HepG2 (cell line): Measurements from ENCODE around the gene CHEK1. TPM values are rescaled to one million over a fixed set of nuclear protein-coding genes. Genes with fewer than 3 reads are reported as not detected.

Experiments used
- ATAC-seq: fragments of 200-7000 bp; cut with Tn5 transposase; 3 replicates; pipeline ENCODE4 v1.9.1; 2020; ENCODE audit warnings: mild to moderate bottlenecking, moderate library complexity
- BruUV-seq: library from RNA; stranded (reverse); fragments of 400-500 nt; replicated peaks from 2 replicates; lab custom pipeline; 2021; lab: Mats Ljungman, UMichigan
- CTCF ChIA-PET: fragments of 300-600 bp; formaldehyde crosslinking; extraction: SDS; loops from one replicate; lab custom pipeline; 2021; ENCODE audit warnings: low total read pairs, inconsistent platforms, low intra/inter-chr PET ratio; lab: Yijun Ruan, JAX
- POLR2A ChIA-PET: fragments of 350-600 bp; sonication (Branson Sonifier 250); formaldehyde crosslinking; loops from one replicate; lab custom pipeline; 2020; ENCODE audit warnings: antibody characterized with exemption, inconsistent platforms; lab: Yijun Ruan, JAX
- DNase-seq: peaks from one replicate; pipeline ENCODE4 v3.0.0-alpha.2; 2015; ENCODE audit warnings: low spot score
- FAIRE-seq: peaks from 3 replicates; lab custom pipeline; 2011; peaks lifted over from hg19 to GRCh38; lab: Jason Lieb, UNC
- H2AFZ ChIP-seq: one replicate; pipeline ENCODE4 v1.6.1; 2011; ENCODE audit warnings: low read length, inconsistent platforms
- H3K27ac ChIP-seq: fragments of 300-600 bp; 3 replicates; pipeline ENCODE4 v1.8.0; 2011; ENCODE audit warnings: mixed run types, mild to moderate bottlenecking, mixed read lengths, low read length, inconsistent platforms; ENCODE audit not compliant: insufficient read depth; ENCODE audit errors: extremely low read length
- H3K27me3 ChIP-seq, 2 experiments: fragments of 200-600 bp in 1 of 2; 2 replicates in 1 of 2; 3 replicates in 1 of 2; pipeline versions ENCODE4 v1.6.0 to v1.8.0; 2011; ENCODE audit warnings: low read length in 2 of 2, mild to moderate bottlenecking in 2 of 2, moderate library complexity in 2 of 2, inconsistent platforms in 1 of 2; ENCODE audit not compliant: insufficient read depth in 2 of 2, control insufficient read depth in 1 of 2
- H3K36me3 ChIP-seq, 2 experiments: fragments of 200-600 bp in 1 of 2; replicated peaks in 1 of 2; 2 replicates in 1 of 2; 3 replicates in 1 of 2; pipeline versions ENCODE4 v1.5.1 to v1.8.0; 2011; ENCODE audit warnings: low read length in 2 of 2, inconsistent platforms in 1 of 2; ENCODE audit not compliant: insufficient read depth in 2 of 2, control insufficient read depth in 1 of 2
- H3K4me1 ChIP-seq: 2 replicates; pipeline ENCODE4 v1.5.1; 2012; ENCODE audit warnings: low read length, inconsistent platforms; ENCODE audit not compliant: insufficient read depth
- H3K4me2 ChIP-seq: 2 replicates; pipeline ENCODE4 v1.6.0; 2011; ENCODE audit warnings: low read depth, low read length, inconsistent platforms
- H3K4me3 ChIP-seq, 3 experiments: fragments of 200-600 bp in 1 of 3; sonication (generic), shearing (Covaris generic) in 1 of 3; replicated peaks in 1 of 3; 2 replicates each; pipeline ENCODE4 v1.5.1; 2011 to 2016; ENCODE audit warnings: low read length in 3 of 3, inconsistent platforms in 2 of 3, low read depth in 2 of 3, mild to moderate bottlenecking in 2 of 3, control low read depth in 1 of 3, mixed read lengths in 1 of 3; ENCODE audit not compliant: insufficient read depth in 1 of 3
- H3K79me2 ChIP-seq: one replicate; pipeline ENCODE4 v1.6.1; 2011; ENCODE audit warnings: low read length, inconsistent platforms; ENCODE audit not compliant: insufficient read depth
- H3K9ac ChIP-seq: 2 replicates; pipeline ENCODE4 v1.6.0; 2011; ENCODE audit warnings: mild to moderate bottlenecking, low read depth, low read length, inconsistent platforms; ENCODE audit not compliant: insufficient read depth
- H3K9me3 ChIP-seq: 2 replicates; pipeline ENCODE4 v1.5.1; 2012; ENCODE audit warnings: mild to moderate bottlenecking, low read length
- H4K20me1 ChIP-seq: 2 replicates; pipeline ENCODE4 v1.6.0; 2011; ENCODE audit warnings: inconsistent platforms, mild to moderate bottlenecking, low read length, moderate library complexity; ENCODE audit not compliant: insufficient read depth
- ATF7 ChIP-seq, 2 experiments: fragments of 450-650 bp in 1 of 2; sonication (generic) in 1 of 2; formaldehyde crosslinking in 1 of 2; IDR thresholded peaks; 2 replicates each; pipeline versions ENCODE4 v1.4.0 to v1.6.1; 2016 to 2020; ENCODE audit warnings: antibody characterized with exemption in 1 of 2, mild to moderate bottlenecking in 1 of 2, missing genetic modification reagents in 1 of 2
- CBX5 ChIP-seq: sonication (generic); formaldehyde crosslinking; IDR thresholded peaks from 2 replicates; pipeline ENCODE4 v1.4.0; 2020; ENCODE audit warnings: missing genetic modification reagents, borderline replicate concordance
- HINFP ChIP-seq: sonication (generic); formaldehyde crosslinking; IDR thresholded peaks from 2 replicates; pipeline ENCODE4 v1.4.0; 2020; ENCODE audit warnings: low read depth, mild to moderate bottlenecking, missing genetic modification reagents
- LRRFIP1 ChIP-seq: sonication (generic); formaldehyde crosslinking; conservative IDR thresholded peaks from 2 replicates; pipeline ENCODE4 v1.4.0; 2020; ENCODE audit warnings: missing genetic modification reagents
- NCOR1 ChIP-seq: fragments of 200-600 bp; sonication (generic); IDR thresholded peaks from 2 replicates; pipeline ENCODE4 v1.7.0; 2017; ENCODE audit warnings: antibody characterized with exemption, low read length, borderline replicate concordance
- PHF5A ChIP-seq: IDR thresholded peaks from one replicate; pipeline ENCODE4 v1.6.1; 2018; ENCODE audit warnings: low read depth, missing genetic modification reagents; ENCODE audit not compliant: unreplicated experiment
- WGBS: methylation state at CpG from one replicate; pipeline ENCODE4 v1.1.6; 2017; ENCODE audit warnings: low lambda C conversion rate; 5-methylcytosine and 5-hydroxymethylcytosine counted together
- in situ Hi-C: cut with HindIII; loops from 2 replicates; pipeline ENCODE4 v1.10.0; 2017; ENCODE audit warnings: low pct_unique_long_range_greater_than_20kb; ENCODE audit not compliant: extremely low pct_ligation_motif_present
- intact Hi-C: fragments of 100-400 bp; cut with micrococcal nuclease; formaldehyde crosslinking; loops from one replicate; pipeline ENCODE4 v1.10.0; 2022; ENCODE audit not compliant: unreplicated experiment
- polyA plus RNA-seq, 8 experiments: library from polyadenylated mRNA; depleted of rRNA in 3 of 8; stranded (reverse) in 7 of 8; unstranded in 1 of 8; fragments of >200 nt; fragmentation: Illumina TruSeq in 4 of 8; extraction: Trizol in 4 of 8; gene quantifications; 2 replicates each; pipeline versions ENCODE4 v1.2.1 to v1.2.3, GENCODE V29; 2011 to 2016; ENCODE audit warnings: low read depth in 4 of 8, missing spikeins in 1 of 8, mixed read lengths in 1 of 8; ENCODE audit not compliant: insufficient read depth in 1 of 8
- total RNA-seq, 5 experiments: library from RNA; depleted of rRNA; stranded (reverse); fragments of >200 nt; fragmentation: Illumina TruSeq; extraction: Trizol; gene quantifications; 2 replicates each; pipeline ENCODE4 v1.2.3, GENCODE V29; 2016; ENCODE audit warnings: low read depth in 1 of 5

The CHEK1 gene
- total and polyA plus RNA-seq, 2 of the 13 experiments (the other 11 are each of a cell fraction or from before 2014, with no cell fraction given), result 17.8 to 83.2 TPM

- H3K9ac ChIP-seq, result no peak overlapping the region
- H4K20me1 ChIP-seq, result no peaks in the 10 kb centered on the region
- no peak overlapping the region for H3K4me3 ChIP-seq
- DNase-seq (no peak), FAIRE-seq (no peak), ATAC-seq (no peak)
- no peaks in the 10 kb centered on the region for H3K79me2 ChIP-seq
- no peaks in the 10 kb centered on the region for H3K4me1 ChIP-seq
- TF ChIP-seq PHF5A (CRISPR knock-in tag) (no peak), ATF7 (IDR thresholded peaks at IDR 0.05) (no peak), ATF7 (CRISPR knock-in tag; IDR thresholded peaks at IDR 0.05) (no peak), NCOR1 (no peak), HINFP (CRISPR knock-in tag) (no peak), LRRFIP1 (no peak), CBX5 (no peak)
- 97% methylated on average over 1 of the region's 1 CpG for WGBS
- no peak overlapping the region for H3K4me2 ChIP-seq
- ChIA-PET POLR2A (no interaction called here), CTCF (no interaction called here)
- no peak overlapping the region for H2AFZ ChIP-seq
- no peaks in the 10 kb centered on the region for H3K9me3 ChIP-seq
- intact Hi-C loops (no loop called here), in situ Hi-C loops (no loop called here)
- no peaks in the 10 kb centered on the region for H3K27me3 ChIP-seq
- H3K36me3 ChIP-seq, result peaks cover 0 to 15% of the 10 kb centered on the region in 2 experiments; a peak in 2 of 5 replicates
- BruUV-seq, result no TSS peak
- H3K27ac ChIP-seq, result no peak overlapping the region
Measured at GRCh38 chr11:125670172-125670571, 45.2 kb downstream of the CHEK1 start.
